ENCODE data around the gene DPP7.

DNA sequence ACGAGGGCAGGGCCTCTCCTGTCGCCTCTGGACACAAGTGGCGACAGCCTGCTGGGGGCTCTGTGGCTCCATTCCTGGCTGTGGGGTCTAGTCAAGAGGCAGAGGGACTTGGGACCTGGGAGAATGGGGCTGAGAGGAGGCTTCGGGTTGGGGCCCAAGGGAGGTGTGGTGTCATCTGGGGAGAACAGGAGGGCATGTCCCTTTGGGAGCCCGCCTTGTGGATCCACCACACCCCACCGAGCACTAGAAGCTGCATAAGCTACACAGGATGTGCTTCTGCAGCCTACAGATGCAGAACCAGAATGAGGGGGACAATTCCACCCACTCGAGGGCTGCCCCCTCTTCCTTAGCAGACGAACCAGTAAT lies 31.6 kb downstream of the DPP7 start:
- TF ChIP-seq, protein P1, sequence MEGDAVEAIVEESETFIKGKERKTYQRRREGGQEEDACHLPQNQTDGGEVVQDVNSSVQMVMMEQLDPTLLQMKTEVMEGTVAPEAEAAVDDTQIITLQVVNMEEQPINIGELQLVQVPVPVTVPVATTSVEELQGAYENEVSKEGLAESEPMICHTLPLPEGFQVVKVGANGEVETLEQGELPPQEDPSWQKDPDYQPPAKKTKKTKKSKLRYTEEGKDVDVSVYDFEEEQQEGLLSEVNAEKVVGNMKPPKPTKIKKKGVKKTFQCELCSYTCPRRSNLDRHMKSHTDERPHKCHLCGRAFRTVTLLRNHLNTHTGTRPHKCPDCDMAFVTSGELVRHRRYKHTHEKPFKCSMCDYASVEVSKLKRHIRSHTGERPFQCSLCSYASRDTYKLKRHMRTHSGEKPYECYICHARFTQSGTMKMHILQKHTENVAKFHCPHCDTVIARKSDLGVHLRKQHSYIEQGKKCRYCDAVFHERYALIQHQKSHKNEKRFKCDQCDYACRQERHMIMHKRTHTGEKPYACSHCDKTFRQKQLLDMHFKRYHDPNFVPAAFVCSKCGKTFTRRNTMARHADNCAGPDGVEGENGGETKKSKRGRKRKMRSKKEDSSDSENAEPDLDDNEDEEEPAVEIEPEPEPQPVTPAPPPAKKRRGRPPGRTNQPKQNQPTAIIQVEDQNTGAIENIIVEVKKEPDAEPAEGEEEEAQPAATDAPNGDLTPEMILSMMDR (conservative IDR thresholded peaks at IDR 0.05; ENCODE audit: low read length) = no peak
- no peak for TF ChIP-seq EZH2phosphoT487 (IDR thresholded peaks at IDR 0.05; ENCODE audit: borderline replicate concordance)

Measured in Loucy (cell line).